ENCODE data around the gene OR10H4. TPM values are rescaled to one million over a fixed set of nuclear protein-coding genes. Genes with fewer than 3 reads are reported as not detected.

OR10H4 gene
- total and polyA plus RNA-seq, 2 of the 8 experiments (the other 6 are each of a cell fraction or from before 2014, with no cell fraction given) = not detected

GRCh38 chr19:15954820-15955219 is 6.0 kb downstream of the OR10H4 start (continued):
- no peak for TF ChIP-seq CHD7 (IDR thresholded peaks at IDR 0.05; ENCODE audit: insufficient replicate concordance, low read length)
- no peak for TF ChIP-seq SAP30 (IDR thresholded peaks at IDR 0.05; ENCODE audit: insufficient read depth, insufficient replicate concordance, low read length)
- TF ChIP-seq SIN3A (conservative IDR thresholded peaks at IDR 0.05 in 1 of 2, IDR thresholded peaks at IDR 0.05 in 1 of 2; ENCODE audit: low read depth in 1 of 2, low read length in 2 of 2) = no peak
- no peak for TF ChIP-seq JUND (IDR thresholded peaks at IDR 0.05; ENCODE audit: low read length)
- TF ChIP-seq EZH2 (IDR thresholded peaks at IDR 0.05; ENCODE audit: low read depth, low read length, severe bottlenecking) = no peak
- no peak for TF ChIP-seq RNF2 (IDR thresholded peaks at IDR 0.05; ENCODE audit: borderline replicate concordance, low read depth, low read length, missing control alignments, poor library complexity, severe bottlenecking)

All from H1 (cell line).